IMR-90 (cell line): ENCODE measurements around the gene EXT2.

Experiments used
- CTCF ChIP-seq: conservative IDR thresholded peaks from 2 replicates; pipeline ENCODE4 v1.5.1; 2012; ENCODE audit warnings: mild to moderate bottlenecking, low read depth, low read length, improper control_type of control experiment
- FOS ChIP-seq: fragments of 150-350 bp; IDR thresholded peaks from 2 replicates; pipeline ENCODE4 v1.6.1; 2016; ENCODE audit warnings: low read depth, low read length
- MAZ ChIP-seq: IDR thresholded peaks from 2 replicates; pipeline ENCODE4 v1.6.1; 2012; ENCODE audit warnings: low read depth, mild to moderate bottlenecking, low read length, improper control_type of control experiment, moderate library complexity, borderline replicate concordance
- NFE2L2 ChIP-seq: fragments of 150-350 bp; IDR thresholded peaks from 2 replicates; pipeline ENCODE4 v1.6.1; 2016; ENCODE audit warnings: low read depth, mild to moderate bottlenecking, low read length
- POLR2A ChIP-seq: IDR thresholded peaks from 2 replicates; pipeline ENCODE4 v1.6.1; 2012; ENCODE audit warnings: mild to moderate bottlenecking, low read depth, low read length
- RAD21 ChIP-seq: IDR thresholded peaks from 2 replicates; pipeline ENCODE4 v1.6.1; 2012; ENCODE audit warnings: low read length, improper control_type of control experiment
- RCOR1 ChIP-seq: IDR thresholded peaks from 2 replicates; pipeline ENCODE4 v1.6.1; 2012; ENCODE audit warnings: mild to moderate bottlenecking, low read length, improper control_type of control experiment; ENCODE audit not compliant: insufficient replicate concordance
- RFX5 ChIP-seq: IDR thresholded peaks from 2 replicates; pipeline ENCODE4 v1.8.0; 2012; ENCODE audit warnings: low read depth, mild to moderate bottlenecking, low read length, moderate library complexity
- SMC3 ChIP-seq: fragments of 150-350 bp; IDR thresholded peaks from 2 replicates; pipeline ENCODE4 v1.6.1; 2016; ENCODE audit warnings: low read depth, mild to moderate bottlenecking, antibody characterized with exemption, low read length, moderate library complexity
- TF ChIP-seq, protein P1 (sequence below): fragments of 150-350 bp; IDR thresholded peaks from 2 replicates; pipeline ENCODE4 v1.6.1; 2016; ENCODE audit warnings: low read depth, mild to moderate bottlenecking, low read length, moderate library complexity, borderline replicate concordance

DNA sequence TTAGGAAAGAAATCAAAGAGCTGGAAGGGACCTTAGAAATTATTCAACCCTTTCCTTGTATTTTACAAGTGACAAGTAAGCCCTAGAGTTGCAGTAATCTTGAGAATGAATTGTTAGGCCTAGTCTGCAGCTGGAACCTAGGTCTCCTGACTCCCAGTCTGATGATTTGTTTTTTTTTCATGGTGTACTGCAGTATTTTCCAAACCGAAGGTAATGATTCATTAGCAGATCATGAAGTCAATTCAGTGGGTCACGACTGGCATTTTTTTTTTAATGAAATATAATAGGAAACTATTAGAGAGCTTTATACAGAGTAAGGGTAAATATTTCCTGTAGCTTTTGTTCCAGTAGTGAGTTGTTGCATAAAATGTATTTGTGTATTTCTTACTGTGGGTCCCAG lies 42.8 kb downstream of the EXT2 start:
- no peak for TF ChIP-seq SMC3
- TF ChIP-seq CTCF, result no peak
- TF ChIP-seq POLR2A, result no peak
- TF ChIP-seq RCOR1, result no peak
- TF ChIP-seq RAD21, result no peak
- TF ChIP-seq MAZ, result no peak
- no peak for TF ChIP-seq FOS
- TF ChIP-seq, protein P1, sequence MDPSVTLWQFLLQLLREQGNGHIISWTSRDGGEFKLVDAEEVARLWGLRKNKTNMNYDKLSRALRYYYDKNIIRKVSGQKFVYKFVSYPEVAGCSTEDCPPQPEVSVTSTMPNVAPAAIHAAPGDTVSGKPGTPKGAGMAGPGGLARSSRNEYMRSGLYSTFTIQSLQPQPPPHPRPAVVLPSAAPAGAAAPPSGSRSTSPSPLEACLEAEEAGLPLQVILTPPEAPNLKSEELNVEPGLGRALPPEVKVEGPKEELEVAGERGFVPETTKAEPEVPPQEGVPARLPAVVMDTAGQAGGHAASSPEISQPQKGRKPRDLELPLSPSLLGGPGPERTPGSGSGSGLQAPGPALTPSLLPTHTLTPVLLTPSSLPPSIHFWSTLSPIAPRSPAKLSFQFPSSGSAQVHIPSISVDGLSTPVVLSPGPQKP, result no peak
- TF ChIP-seq NFE2L2, result no peak
- TF ChIP-seq RFX5, result no peak
